ENCODE results near the gene SYNRG.
A peak's percentile ranks its signal among the peaks of the same experiment; 100 is the strongest.

The SYNRG gene

GRCh38 chr17:37494971-37495370, 114.2 kb downstream of the SYNRG start:
- DNase-seq (ENCODE audit: low read depth in 2 of 2), result no peak

DNA sequence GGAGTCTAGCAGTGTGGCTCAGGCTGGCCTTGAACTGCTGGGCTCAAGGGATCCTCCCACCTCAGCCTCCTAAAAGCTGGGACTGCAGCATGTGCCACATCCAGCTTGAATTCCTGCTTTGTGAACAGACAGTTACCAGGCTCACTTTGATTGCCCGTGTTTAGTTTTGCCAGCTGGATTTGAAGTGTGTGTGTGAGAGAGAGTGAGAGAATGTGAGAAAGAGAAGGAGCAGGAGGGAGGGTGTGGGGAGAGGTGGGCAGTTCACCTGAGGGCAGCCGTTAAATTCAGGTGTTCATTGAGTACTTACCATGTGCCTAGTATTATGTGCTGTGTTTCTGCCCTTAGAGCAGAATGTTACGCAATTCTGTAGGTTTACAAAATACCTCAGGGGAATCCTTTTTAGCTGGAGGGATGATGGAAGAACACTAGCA, 114.8 kb downstream of the SYNRG start:
- no peak for DNase-seq (ENCODE audit: low read depth in 2 of 2)

DNA sequence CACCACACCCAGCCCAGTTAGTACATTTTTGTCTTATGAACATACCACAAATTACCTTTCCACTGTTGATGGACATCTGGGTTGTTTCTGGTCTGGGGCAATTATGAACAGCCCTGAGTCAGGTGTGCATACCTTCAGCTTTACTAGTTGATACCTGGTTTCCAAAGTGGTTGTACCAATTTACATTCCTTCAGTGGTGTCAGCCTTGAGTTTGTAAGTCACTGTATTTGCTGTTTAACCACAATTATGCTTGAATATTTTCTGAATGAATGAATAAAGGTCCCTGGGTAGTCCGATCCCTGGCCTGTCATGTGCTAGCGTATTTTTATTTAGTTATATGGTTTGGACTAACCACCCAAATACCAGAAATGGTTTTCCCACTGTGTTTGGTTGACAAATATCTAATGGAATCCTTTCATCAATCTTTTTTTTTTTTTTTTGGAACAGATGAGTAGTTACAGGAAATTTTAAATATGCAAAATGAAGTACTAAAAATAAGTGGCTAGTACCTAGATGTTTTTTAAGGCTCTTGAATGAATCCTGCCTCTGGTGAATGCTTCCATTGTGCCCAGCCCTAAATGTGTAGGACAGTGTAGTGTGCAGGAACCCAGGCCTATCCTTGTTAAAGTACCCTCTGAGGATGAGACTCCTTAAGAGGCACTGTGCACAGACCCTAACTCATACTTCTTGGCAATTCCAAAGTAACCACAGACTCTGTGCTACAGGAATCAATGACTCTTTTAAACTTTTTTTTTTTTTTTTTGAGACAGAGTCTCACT, 115.8 kb downstream of the SYNRG start:
- DNase-seq (ENCODE audit: low read depth in 2 of 2), result no peak

GRCh38 chr17:37492167-37492566, 117.1 kb downstream of the SYNRG start:
- DNase-seq (ENCODE audit: low read depth in 2 of 2), result no peak

GRCh38 chr17:37490638-37491614, 118.3 kb downstream of the SYNRG start:
- DNase-seq (ENCODE audit: low read depth in 2 of 2), result no peak

- peak; percentile 71 to 72 for DNase-seq (ENCODE audit: low read depth in 2 of 2)
Observed at GRCh38 chr17:37490022-37490587, 119.1 kb downstream of the SYNRG start.

GRCh38 chr17:37489197-37490001, 119.8 kb downstream of the SYNRG start, which contains the start of gene DUSP14:
Gene DUSP14, plus strand, starts transcription at chr17:37489891. Its CDS starts 22,382 bp downstream, at chr17:37512273.
- DNase-seq (ENCODE audit: low read depth in 2 of 2), result peak; percentile 63 to 72

- DNase-seq (ENCODE audit: low read depth in 2 of 2), result peak; percentile 50 to 64
Observed at GRCh38 chr17:37488607-37489196, 120.5 kb downstream of the SYNRG start.

DNA sequence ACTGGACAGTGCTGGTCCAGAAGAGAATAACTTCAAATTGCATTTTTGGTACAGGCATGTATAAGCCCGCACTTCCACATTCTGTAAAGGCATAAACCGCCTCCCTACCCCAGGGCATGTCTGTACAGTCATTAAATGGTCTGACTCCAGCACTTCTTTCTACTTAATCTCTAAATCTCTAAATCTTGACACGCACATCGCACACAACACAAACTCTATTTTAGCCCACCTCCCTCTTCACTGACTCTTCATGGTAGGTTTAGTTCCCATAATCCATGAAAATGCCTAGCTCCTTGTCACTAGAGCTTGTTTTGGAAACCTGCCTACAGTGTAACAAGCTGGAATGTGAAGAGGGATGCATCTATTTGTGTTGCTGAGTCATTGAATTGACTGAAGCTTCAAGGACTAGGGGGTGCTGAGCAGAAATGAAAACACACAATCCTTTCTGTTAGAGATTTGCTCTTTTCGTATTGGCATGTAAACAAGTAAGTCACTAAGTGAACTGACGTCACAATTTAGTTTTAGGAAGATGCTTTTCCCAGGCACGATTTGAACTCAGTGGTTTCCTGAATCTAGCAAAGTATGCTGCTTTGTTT, 121.1 kb downstream of the SYNRG start:
- no peak for DNase-seq (ENCODE audit: low read depth in 2 of 2)

- no peak for DNase-seq (ENCODE audit: low read depth in 2 of 2)
Observed at GRCh38 chr17:37485938-37486570, 123.2 kb downstream of the SYNRG start.

GRCh38 chr17:37483311-37484039, 125.7 kb downstream of the SYNRG start:
- DNase-seq (ENCODE audit: low read depth in 2 of 2), result no peak

- no peak for DNase-seq (ENCODE audit: low read depth in 2 of 2)
Observed at GRCh38 chr17:37481001-37481665, 128.1 kb downstream of the SYNRG start.

- no peak for DNase-seq (ENCODE audit: low read depth in 2 of 2)
Observed at GRCh38 chr17:37480427-37480826, 128.8 kb downstream of the SYNRG start.

- DNase-seq (ENCODE audit: low read depth in 2 of 2), result no peak
Observed at GRCh38 chr17:37479025-37479424, 130.2 kb downstream of the SYNRG start.

DNA sequence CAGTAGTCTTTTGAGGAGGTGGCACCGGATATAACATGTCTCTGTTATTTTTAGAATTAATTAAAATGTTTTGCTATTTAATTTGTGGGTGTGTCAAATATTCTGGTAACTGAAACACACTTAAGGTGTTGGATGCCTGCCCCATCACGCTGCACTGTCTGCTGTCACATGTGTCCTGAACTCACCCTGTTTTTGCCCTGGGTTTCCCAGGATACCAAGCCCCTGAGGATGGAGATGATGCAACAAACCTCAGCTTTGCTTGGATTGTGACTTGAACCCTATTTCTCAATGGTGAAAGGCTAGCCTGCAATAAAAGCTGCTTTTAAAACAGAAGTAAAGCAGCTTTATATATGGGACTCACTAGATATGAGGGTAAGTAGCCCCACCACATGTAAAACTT, 131.0 kb downstream of the SYNRG start:
- DNase-seq (ENCODE audit: low read depth in 2 of 2), result no peak

- DNase-seq (ENCODE audit: low read depth in 2 of 2), result no peak
Observed at GRCh38 chr17:37476431-37477120, 132.6 kb downstream of the SYNRG start.

- DNase-seq (ENCODE audit: low read depth in 2 of 2), result no peak
Observed at GRCh38 chr17:37475731-37476420, 133.3 kb downstream of the SYNRG start.

GRCh38 chr17:37470181-37470580, 139.0 kb downstream of the SYNRG start:
- no peak for DNase-seq (ENCODE audit: low read depth in 2 of 2)

Measured in stimulated activated CD4-positive, alpha-beta T cell treated with anti-CD3 and anti-CD28 coated beads, Interleukin-4, amount 100 ng/mL, for 48 hours (primary cell).